ENCODE measurements around the gene PRAMEF25.
"Not testable (repeated sequence)": the region's sequence is repeated elsewhere in the genome, so short reads cannot be mapped to it uniquely, and the experiment has no call there.

Gene PRAMEF25

DNA sequence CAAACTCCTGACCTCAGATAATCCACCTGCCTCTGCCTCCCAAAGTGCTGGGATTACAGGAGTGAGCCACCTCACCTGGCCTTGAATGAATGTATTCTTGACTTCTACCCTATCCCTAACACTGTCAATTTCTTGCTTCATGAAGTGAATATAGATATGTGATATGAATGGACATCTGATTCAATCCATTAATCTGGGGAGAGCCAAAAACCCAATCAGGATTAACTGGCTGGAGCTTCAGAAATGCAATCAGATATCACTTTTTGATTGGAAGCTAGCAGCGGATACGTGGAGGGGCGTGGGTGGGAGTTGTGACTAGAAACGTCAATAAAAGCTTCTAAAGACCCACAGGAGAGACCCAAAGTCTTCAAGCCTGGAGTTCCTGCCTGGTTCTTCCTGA lies at the start of gene PRAMEF25:
Gene PRAMEF25, plus strand, starts transcription at position 301 of the 400 bp plus-strand sequence. CDS start 2,920 bp downstream, outside the sequence.
- not testable (repeated sequence) for DNase-seq

DNA sequence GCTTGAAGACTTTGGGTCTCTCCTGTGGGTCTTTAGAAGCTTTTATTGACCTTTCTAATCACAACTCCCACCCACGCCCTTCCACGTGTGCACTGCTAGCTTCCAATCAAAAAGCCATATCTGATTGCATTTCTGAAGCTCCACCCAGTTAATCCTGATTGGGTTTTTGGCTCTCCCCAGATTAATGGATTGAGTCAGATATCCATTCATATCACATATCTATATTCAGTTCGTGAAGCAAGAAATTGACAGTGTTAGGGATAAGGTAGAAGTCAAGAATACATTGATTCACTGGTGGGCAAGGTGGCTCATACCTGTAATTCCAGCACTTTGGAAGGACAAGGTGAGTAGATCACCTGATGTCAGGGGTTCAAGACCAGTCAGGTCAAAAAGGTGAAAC lies 14.1 kb upstream of the PRAMEF25 start, which contains the start of gene PRAMEF27:
Gene PRAMEF27, minus strand, starts transcription at position 101 of the 400 bp plus-strand sequence. CDS start 2,916 bp downstream, outside the sequence.
- DNase-seq = not testable (repeated sequence)

DNA sequence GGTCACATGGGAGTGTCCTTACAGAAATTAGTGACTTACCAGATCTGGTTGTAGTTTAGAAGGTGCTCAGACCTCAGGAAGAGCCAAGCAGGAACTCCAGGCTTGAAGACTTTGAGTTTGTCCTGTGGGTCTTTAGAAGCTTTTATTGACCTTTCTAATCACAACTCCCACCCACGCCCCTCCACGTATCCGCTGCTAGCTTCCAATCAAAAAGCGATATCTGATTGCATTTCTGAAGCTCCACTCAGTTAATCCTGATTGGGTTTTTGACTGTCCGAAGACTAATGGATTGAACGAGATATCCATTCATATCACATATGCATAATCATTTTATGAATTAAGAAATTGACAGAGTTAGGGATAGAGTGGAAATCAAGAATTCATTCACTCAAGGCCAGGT lies 46.2 kb downstream of the PRAMEF25 start, which contains the start of gene HNRNPCL2:
Gene HNRNPCL2, minus strand, starts transcription at position 101 of the 400 bp plus-strand sequence. CDS start 454 bp downstream, outside the sequence.
- not testable (repeated sequence) for DNase-seq

Measured in stimulated activated CD4-positive, alpha-beta T cell treated with anti-CD3 and anti-CD28 coated beads, Interleukin-12 subunit alpha, Interleukin-12 subunit beta, amount 100 ng/mL, for 4 hours (primary cell).